GM18502 (cell line): Measurements from ENCODE around the gene DPH5.
"Not testable (repeated sequence)": the region's sequence is repeated elsewhere in the genome, so short reads cannot be mapped to it uniquely, and the experiment has no call there.

ENCODE experiments used
- ATAC-seq: cut with Tn5 transposase; IDR thresholded peaks from one replicate; pipeline ENCODE4 v1.9.1; 2021; ENCODE audit warnings: mild to moderate bottlenecking; ENCODE audit not compliant: unreplicated experiment, poor library complexity

DPH5 gene

GRCh38 chr1:100948721-100949405 is 76.7 kb downstream of the DPH5 start:
- not testable (repeated sequence) for ATAC-seq

DNA sequence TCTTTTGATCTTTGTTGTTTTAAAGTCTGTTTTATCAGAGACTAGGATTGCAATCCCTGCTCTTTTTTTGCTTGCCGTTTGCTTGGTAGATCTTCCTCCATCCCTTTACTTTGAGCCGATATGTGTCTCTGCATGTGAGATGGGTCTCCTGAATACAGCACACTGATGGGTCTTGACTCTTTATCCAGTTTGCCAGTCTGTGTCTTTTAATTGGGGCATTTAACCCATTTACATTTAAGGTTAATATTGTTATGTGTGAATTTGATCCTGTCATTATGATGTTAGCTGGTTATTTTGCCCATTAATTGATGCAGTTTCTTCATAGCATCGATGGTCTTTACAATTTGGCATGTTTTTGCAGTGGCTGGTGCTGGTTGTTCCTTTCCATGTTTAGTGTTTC is 77.8 kb downstream of the DPH5 start:
- ATAC-seq = not testable (repeated sequence)

DNA sequence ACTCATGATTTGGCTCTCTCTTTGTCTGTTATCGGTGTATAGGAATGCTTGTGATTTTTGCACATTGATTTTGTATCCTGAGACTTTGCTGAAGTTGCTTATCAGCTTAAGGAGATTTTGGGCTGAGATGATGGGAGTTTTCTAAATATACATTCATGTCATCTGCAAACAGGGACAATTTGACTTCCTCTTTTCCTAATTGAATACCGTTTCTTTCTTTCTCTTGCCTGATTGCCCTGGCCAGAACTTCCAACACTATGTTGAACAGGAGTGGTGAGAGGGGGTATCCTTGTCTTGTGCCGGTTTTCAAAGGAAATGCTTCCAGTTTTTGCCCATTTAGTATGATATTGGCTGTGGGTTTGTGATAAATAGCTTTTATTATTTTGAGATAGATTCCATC is 79.5 kb downstream of the DPH5 start:
- not testable (repeated sequence) for ATAC-seq

DNA sequence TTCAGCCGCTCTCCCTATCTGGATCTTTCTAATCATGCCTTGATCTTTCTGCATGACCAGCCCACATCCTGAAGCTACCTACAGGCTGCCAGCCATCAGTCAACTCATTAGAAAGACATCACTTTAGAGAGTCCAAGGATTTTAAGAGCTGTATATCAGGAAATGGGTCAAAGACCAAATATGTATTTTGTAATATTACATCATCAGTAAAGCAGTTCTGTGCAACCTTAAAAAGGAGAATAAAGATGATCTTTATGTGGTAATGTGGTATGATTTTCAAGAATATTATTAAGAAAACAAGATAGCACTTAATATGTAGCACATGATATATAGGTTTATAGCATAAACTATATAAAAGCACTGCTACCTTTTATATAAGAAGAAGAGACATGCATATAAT is 82.1 kb downstream of the DPH5 start:
- no peak for ATAC-seq

- ATAC-seq = no peak
Observed at GRCh38 chr1:100942304-100943046, 83.1 kb downstream of the DPH5 start.

DNA sequence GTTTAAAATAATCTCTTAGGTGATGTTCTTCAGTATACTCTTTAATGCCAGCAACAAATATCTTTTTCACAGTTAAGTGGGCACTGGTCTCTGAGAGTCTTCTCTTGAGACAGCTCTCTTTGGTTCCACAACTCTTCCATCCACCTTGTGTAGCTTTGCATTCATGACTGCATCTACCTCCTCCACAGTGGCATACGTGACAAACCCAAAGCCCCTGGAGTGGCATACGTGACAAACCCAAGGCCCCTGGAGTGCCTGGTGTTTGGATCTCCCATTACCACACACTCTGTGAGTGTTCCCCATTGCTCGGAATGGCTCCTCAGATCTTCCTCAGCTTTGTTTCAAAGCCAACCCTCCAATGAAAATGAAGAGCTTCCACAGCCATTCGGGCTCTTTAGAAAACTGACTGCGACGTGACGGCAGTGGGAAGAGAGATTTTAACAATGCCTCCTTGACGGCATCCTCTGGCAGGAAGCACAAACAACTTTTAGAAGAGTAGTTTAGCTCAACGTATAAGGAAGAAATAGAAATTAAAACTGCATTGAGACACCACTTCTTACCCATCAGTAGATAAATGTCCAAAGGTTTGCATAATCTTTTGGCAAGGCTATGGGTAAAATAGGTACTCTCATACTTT is 83.9 kb downstream of the DPH5 start:
- no peak for ATAC-seq

DNA sequence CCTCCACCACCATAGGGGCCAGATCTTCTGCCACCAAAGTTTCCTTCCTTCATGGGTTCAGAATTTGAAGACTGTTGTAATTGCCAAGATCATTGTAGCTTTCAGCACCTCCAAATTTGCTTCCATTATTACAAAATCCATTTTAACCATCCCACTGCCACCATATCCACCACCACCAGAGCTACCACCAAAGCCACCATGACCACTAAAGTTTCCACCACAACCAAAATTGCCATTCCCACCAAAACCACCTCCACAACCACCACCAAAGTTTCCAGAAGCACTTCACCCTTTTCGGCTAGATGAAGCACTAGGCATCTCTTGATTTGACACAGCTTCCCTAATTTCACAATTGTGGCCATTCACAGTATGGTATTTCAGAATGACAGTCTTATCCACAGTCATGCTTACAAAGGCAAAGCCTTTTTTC is 84.5 kb downstream of the DPH5 start:
- peak; percentile 57 for ATAC-seq
